ENCODE results near the gene CGN.
A peak's percentile ranks its signal among the peaks of the same experiment; 100 is the strongest.

Gene CGN

GRCh38 chr1:151523326-151523725 lies 12.1 kb downstream of the CGN start:
- no peak for DNase-seq

GRCh38 chr1:151524736-151525135 lies 13.5 kb downstream of the CGN start:
- no peak for DNase-seq

- no peak for DNase-seq
Observed at GRCh38 chr1:151526735-151527525, 15.7 kb downstream of the CGN start.

- DNase-seq, result no peak
Observed at GRCh38 chr1:151529211-151529702, 18.1 kb downstream of the CGN start.

- no peak for DNase-seq
Observed at GRCh38 chr1:151529781-151530180, 18.6 kb downstream of the CGN start.

- no peak for DNase-seq
Observed at GRCh38 chr1:151530461-151530860, 19.3 kb downstream of the CGN start.

- DNase-seq, result no peak
Observed at GRCh38 chr1:151533870-151534269, 22.7 kb downstream of the CGN start.

- DNase-seq, result peak; percentile 77
Observed at GRCh38 chr1:151534662-151535278, 23.6 kb downstream of the CGN start.

- DNase-seq, result peak; percentile 46
Observed at GRCh38 chr1:151535326-151536271, 24.4 kb downstream of the CGN start.

GRCh38 chr1:151536499-151536898 lies 25.3 kb downstream of the CGN start:
- no peak for DNase-seq

GRCh38 chr1:151537112-151537511 lies 25.9 kb downstream of the CGN start:
- peak; percentile 98 for DNase-seq

GRCh38 chr1:151539321-151540020 lies 28.3 kb downstream of the CGN start:
- peak; percentile 92 for DNase-seq

GRCh38 chr1:151540021-151540981 lies 29.1 kb downstream of the CGN start, which contains the start of gene TUFT1:
TSS of gene TUFT1 (plus strand) at chr1:151540309. CDS start at chr1:151540367, 58 bp downstream.
- DNase-seq, result peak; percentile 93

- no peak for DNase-seq
Observed at GRCh38 chr1:151540982-151541377, 29.8 kb downstream of the CGN start.

GRCh38 chr1:151541752-151542151 lies 30.6 kb downstream of the CGN start:
- DNase-seq, result no peak

- peak; percentile 96 for DNase-seq
Observed at GRCh38 chr1:151542710-151543129, 31.5 kb downstream of the CGN start.

GRCh38 chr1:151545542-151545941 lies 34.4 kb downstream of the CGN start:
- no peak for DNase-seq

- no peak for DNase-seq
Observed at GRCh38 chr1:151546011-151546925, 35.1 kb downstream of the CGN start.

GRCh38 chr1:151547119-151547899 lies 36.1 kb downstream of the CGN start:
- DNase-seq, result peak; percentile 96

Measured in fibroblast of skin of scalp (primary cell).